Ovary (tissue), 3 donors: Measurements from ENCODE around the gene NMS.

Experiments
- CTCF ChIP-seq, 3 donors: fragments of 450-650 bp in 2 of 3; fragments of 200-600 bp in 1 of 3; IDR thresholded peaks; one replicate each; pipeline versions ENCODE4 v1.5.1 to v1.8.0; 2016 to 2022; ENCODE audit warnings: antibody characterized with exemption in 3 of 3, mild to moderate bottlenecking in 1 of 3
- POLR2A ChIP-seq: fragments of 450-650 bp; IDR thresholded peaks from one replicate; pipeline ENCODE4 v1.6.1; 2017; ENCODE audit warnings: antibody characterized with exemption, mild to moderate bottlenecking, moderate library complexity
- donor health status: DM: no; HTN: no; CAD: no.

DNA sequence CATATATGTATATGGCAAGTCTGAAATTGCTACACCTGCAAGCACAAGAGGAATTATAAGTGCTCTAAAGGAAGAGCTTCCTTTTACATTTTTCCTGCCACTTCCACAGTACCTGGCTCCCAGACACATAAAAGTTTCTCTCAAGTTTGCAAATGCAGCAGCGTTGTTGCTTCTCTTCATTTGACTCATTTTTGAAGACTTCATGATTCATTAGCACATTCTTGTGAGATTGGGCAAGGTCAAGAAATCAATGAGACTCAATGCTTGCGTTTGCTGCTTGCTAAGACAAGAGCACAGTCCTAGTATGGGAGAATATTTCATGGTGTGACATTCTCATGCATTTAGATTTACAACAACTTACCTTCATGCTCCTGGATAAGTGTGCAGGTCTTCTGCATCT, 49.9 kb downstream of the NMS start:
- TF ChIP-seq CTCF (IDR thresholded peaks at IDR 0.05) (no peak), POLR2A (no peak)
